B cell (primary cell): ENCODE results near the gene VSIG10. TPM values are rescaled to one million over a fixed set of nuclear protein-coding genes. Genes with fewer than 3 reads are reported as not detected.

ENCODE experiments used
- ATAC-seq: fragments of 200-7000 bp; cut with Tn5 transposase; one replicate; pipeline ENCODE4 v1.10.0; 2021; ENCODE audit warnings: low read depth, mild to moderate bottlenecking, moderate number of reproducible peaks, moderate library complexity
- CTCF ChIA-PET: fragments of 350-600 bp; sonication (Branson Sonifier 250); formaldehyde crosslinking; loops from one replicate; lab custom pipeline; 2021; ENCODE audit warnings: antibody characterized with exemption, inconsistent platforms; lab: Charles Lee
- POLR2A ChIA-PET: fragments of 350-600 bp; sonication (Branson Sonifier 250); formaldehyde crosslinking; loops from one replicate; lab custom pipeline; 2021; ENCODE audit warnings: antibody characterized with exemption; lab: Charles Lee
- DNase-seq: peaks from one replicate; pipeline ENCODE4 v3.0.0; 2013
- H2AFZ ChIP-seq: 2 replicates; pipeline ENCODE4 v1.6.1; 2012; ENCODE audit warnings: mild to moderate bottlenecking, low read depth, low read length; ENCODE audit not compliant: insufficient read depth, poor library complexity, severe bottlenecking
- H3K27ac ChIP-seq, 2 donors: 1 replicate in 1 of 2; 2 replicates in 1 of 2; pipeline ENCODE4 v1.5.1; 2012 to 2013; ENCODE audit warnings: low read length in 2 of 2, mild to moderate bottlenecking in 2 of 2, moderate library complexity in 1 of 2
- H3K27me3 ChIP-seq, 4 experiments: fragments of 200-600 bp in 1 of 4; sonication (generic) in 1 of 4; replicated peaks in 1 of 4; 1 replicate in 2 of 4; 2 replicates in 2 of 4; pipeline versions ENCODE4 v1.6.1 to v1.7.0; 2013 to 2016; ENCODE audit warnings: low read length in 3 of 4, mild to moderate bottlenecking in 2 of 4, mixed read lengths in 1 of 4, moderate library complexity in 1 of 4; ENCODE audit not compliant: insufficient read depth in 4 of 4, control insufficient read depth in 3 of 4; ENCODE audit errors: control extremely low read depth in 1 of 4
- H3K36me3 ChIP-seq, 2 experiments: replicated peaks in 1 of 2; 1 replicate in 1 of 2; 2 replicates in 1 of 2; pipeline versions ENCODE4 v1.6.1 to v1.7.1; 2013; ENCODE audit warnings: low read length in 1 of 2; ENCODE audit not compliant: insufficient read depth in 2 of 2, control insufficient read depth in 1 of 2; ENCODE audit errors: control extremely low read depth in 1 of 2, extremely low read depth in 1 of 2
- H3K4me1 ChIP-seq, 2 donors: fragments of 200-600 bp in 1 of 2; sonication (generic) in 1 of 2; 1 replicate in 1 of 2; 2 replicates in 1 of 2; pipeline versions ENCODE4 v1.5.1 to v1.6.1; 2013 to 2017; ENCODE audit warnings: low read length in 2 of 2; ENCODE audit not compliant: control insufficient read depth in 2 of 2, insufficient read depth in 2 of 2
- H3K4me2 ChIP-seq: replicated peaks from 2 replicates; pipeline ENCODE3; 2012; ENCODE audit warnings: mild to moderate bottlenecking, low read depth, low read length; ENCODE audit not compliant: poor library complexity, severe bottlenecking
- H3K4me3 ChIP-seq, 5 experiments: fragments of 200-600 bp in 1 of 5; sonication (generic) in 1 of 5; 1 replicate in 3 of 5; 2 replicates in 2 of 5; pipeline versions ENCODE4 v1.5.1 to v1.7.0; 2011 to 2016; ENCODE audit warnings: low read length in 4 of 5, mild to moderate bottlenecking in 4 of 5, low read depth in 2 of 5, control low read depth in 1 of 5, moderate library complexity in 1 of 5; ENCODE audit not compliant: insufficient read depth in 1 of 5; ENCODE audit errors: control extremely low read depth in 1 of 5, extremely low read depth in 1 of 5
- H3K79me2 ChIP-seq: fragments of 200-600 bp; sonication (generic); one replicate; pipeline ENCODE4 v1.6.0; 2016; ENCODE audit warnings: low read length; ENCODE audit not compliant: control insufficient read depth, insufficient read depth
- H3K9ac ChIP-seq: fragments of 200-600 bp; sonication (generic); 2 replicates; pipeline ENCODE4 v1.6.1; 2017; ENCODE audit warnings: mild to moderate bottlenecking, low read length, moderate library complexity
- H3K9me3 ChIP-seq, 3 donors: one replicate each; pipeline versions ENCODE4 v1.6.1 to v1.7.1; 2013; ENCODE audit warnings: low read length in 2 of 3; ENCODE audit not compliant: control insufficient read depth in 2 of 3, insufficient read depth in 1 of 3; ENCODE audit errors: control extremely low read depth in 1 of 3
- H4K20me1 ChIP-seq: 2 replicates; pipeline ENCODE4 v1.6.0; 2012; ENCODE audit warnings: mild to moderate bottlenecking, low read length; ENCODE audit not compliant: insufficient read depth, control insufficient read depth, poor library complexity, severe bottlenecking
- H3K27ac Mint-ChIP-seq: one replicate; pipeline ENCODE4 v1.8.0; 2021; ENCODE audit warnings: mixed read lengths
- H3K27me3 Mint-ChIP-seq: one replicate; pipeline ENCODE4 v1.8.0; 2021; ENCODE audit warnings: mixed read lengths
- H3K4me1 Mint-ChIP-seq: one replicate; pipeline ENCODE4 v1.8.0; 2021; ENCODE audit warnings: mixed read lengths
- H3K4me3 Mint-ChIP-seq: one replicate; pipeline ENCODE4 v1.8.0; 2021; ENCODE audit warnings: mixed read lengths
- H3K9me3 Mint-ChIP-seq: one replicate; pipeline ENCODE4 v1.8.0; 2022; ENCODE audit warnings: mixed read lengths; ENCODE audit not compliant: insufficient read depth
- EZH2 ChIP-seq: IDR thresholded peaks from 2 replicates; pipeline ENCODE4 v1.6.1; 2012; ENCODE audit warnings: borderline replicate concordance, low read depth, mild to moderate bottlenecking, moderate library complexity, low read length; ENCODE audit not compliant: insufficient read depth, poor library complexity, severe bottlenecking
- WGBS: methylation state at CpG from one replicate; pipeline ENCODE4 v1.1.5; 2013; ENCODE audit warnings: missing lambda C conversion rate; ENCODE audit not compliant: insufficient coverage; 5-methylcytosine and 5-hydroxymethylcytosine counted together
- intact Hi-C: fragments of 100-400 bp; cut with micrococcal nuclease; formaldehyde crosslinking; loops from one replicate; pipeline ENCODE4 v1.10.0; 2022
- polyA plus RNA-seq: library from polyadenylated mRNA; depleted of rRNA; stranded (reverse); fragments of >200 nt; gene quantifications from 2 replicates; pipeline ENCODE4 v1.2.3, GENCODE V29; 2012
- total RNA-seq, 2 donors: library from RNA; stranded (reverse); fragments of 120-200 nt in 1 of 2; gene quantifications; 1 replicate in 1 of 2; 2 replicates in 1 of 2; pipeline versions ENCODE4 v1.2.3 to v1.2.4, GENCODE V29; 2013 to 2022
- TF ChIP-seq, protein P1 (sequence below): fragments of 200-600 bp; IDR thresholded peaks from one replicate; pipeline ENCODE4 v1.8.0; 2022; ENCODE audit warnings: antibody characterized with exemption, mild to moderate bottlenecking

VSIG10 gene
- total and polyA plus RNA-seq, 2 donors (not counting 1 experiment from before 2014, with no cell fraction given), result 0.34 to 2.6 TPM

DNA sequence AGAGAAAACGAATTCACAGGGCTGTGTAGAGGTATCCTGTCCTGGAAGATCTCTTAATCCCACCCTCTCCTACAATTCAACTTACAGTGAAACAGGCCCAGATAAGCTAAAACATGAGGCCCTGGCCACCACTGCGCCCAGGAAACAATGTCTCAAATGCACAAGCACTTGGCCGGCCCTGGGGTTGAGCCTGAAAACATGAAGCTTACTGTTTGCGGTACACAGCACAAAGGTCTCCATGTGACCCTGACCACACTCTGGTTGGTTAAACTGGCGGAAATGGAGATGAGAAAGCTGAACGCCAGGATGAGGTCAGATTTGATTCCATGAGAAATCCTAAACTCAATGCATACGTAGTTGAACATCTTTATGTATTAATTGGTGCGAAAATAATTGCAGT is 59.2 kb downstream of the VSIG10 start:
- Histone ChIP-seq H3K9ac (no peak overlapping the region), H3K4me2 (no peak overlapping the region), H3K4me1 (no peaks in the 10 kb centered on the region), H3K27me3 (no peaks in the 10 kb centered on the region), H3K36me3 (peaks cover 0 to 27% of the 10 kb centered on the region in 2 experiments), H3K79me2 (peaks cover 4% of the 10 kb centered on the region), H3K4me3 (no peak overlapping the region), H4K20me1 (no peaks in the 10 kb centered on the region), H3K27ac (no peak overlapping the region), H2AFZ (no peak overlapping the region), H3K9me3 (no peaks in the 10 kb centered on the region)
- Mint-ChIP-seq H3K27me3 (no peaks in the 10 kb centered on the region), H3K27ac (no peak overlapping the region), H3K4me1 (no peaks in the 10 kb centered on the region), H3K4me3 (no peak overlapping the region), H3K9me3 (no peaks in the 10 kb centered on the region)
- intact Hi-C loops, result no loop called here
- ChIA-PET CTCF (no interaction called here), POLR2A (no interaction called here)
- no peak for DNase-seq
- ATAC-seq, result no peak
- no peak for TF ChIP-seq EZH2
- TF ChIP-seq, protein P1, sequence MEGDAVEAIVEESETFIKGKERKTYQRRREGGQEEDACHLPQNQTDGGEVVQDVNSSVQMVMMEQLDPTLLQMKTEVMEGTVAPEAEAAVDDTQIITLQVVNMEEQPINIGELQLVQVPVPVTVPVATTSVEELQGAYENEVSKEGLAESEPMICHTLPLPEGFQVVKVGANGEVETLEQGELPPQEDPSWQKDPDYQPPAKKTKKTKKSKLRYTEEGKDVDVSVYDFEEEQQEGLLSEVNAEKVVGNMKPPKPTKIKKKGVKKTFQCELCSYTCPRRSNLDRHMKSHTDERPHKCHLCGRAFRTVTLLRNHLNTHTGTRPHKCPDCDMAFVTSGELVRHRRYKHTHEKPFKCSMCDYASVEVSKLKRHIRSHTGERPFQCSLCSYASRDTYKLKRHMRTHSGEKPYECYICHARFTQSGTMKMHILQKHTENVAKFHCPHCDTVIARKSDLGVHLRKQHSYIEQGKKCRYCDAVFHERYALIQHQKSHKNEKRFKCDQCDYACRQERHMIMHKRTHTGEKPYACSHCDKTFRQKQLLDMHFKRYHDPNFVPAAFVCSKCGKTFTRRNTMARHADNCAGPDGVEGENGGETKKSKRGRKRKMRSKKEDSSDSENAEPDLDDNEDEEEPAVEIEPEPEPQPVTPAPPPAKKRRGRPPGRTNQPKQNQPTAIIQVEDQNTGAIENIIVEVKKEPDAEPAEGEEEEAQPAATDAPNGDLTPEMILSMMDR, result no peak
- WGBS, result 94% methylated on average over 3 of the region's 8 CpGs

DNA sequence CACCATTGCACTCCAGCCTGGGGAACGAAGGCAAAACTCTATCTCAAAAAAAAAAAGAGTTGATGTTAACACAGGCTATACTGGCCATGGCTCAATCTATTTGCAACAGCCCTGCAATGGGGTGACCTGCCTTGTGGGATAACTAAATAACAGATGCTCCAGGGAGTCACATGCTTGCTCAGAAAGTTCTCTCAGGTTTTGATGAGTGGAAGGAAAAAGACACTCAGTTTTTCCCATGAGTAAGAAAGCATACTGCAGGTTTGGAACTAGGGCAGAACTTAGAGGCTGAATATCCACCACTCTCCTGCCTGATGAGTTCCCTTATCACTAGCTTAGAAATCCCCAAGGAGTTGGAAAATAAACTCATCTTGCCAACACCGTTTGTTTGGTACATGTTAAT is 59.7 kb downstream of the VSIG10 start:
- CTCF ChIA-PET, result no interaction called here
- Histone ChIP-seq H3K36me3 (peaks cover 0 to 27% of the 10 kb centered on the region in 2 experiments), H3K79me2 (peaks cover 4% of the 10 kb centered on the region), H4K20me1 (no peaks in the 10 kb centered on the region), H3K9me3 (no peaks in the 10 kb centered on the region), H2AFZ (no peak overlapping the region), H3K4me3 (no peak overlapping the region), H3K4me2 (no peak overlapping the region), H3K4me1 (no peaks in the 10 kb centered on the region), H3K27me3 (no peaks in the 10 kb centered on the region), H3K9ac (no peak overlapping the region), H3K27ac (no peak overlapping the region)
- intact Hi-C loops, result no loop called here
- no CpG with 5 or more reads among the region's 2 CpGs for WGBS
- POLR2A ChIA-PET, result no interaction called here
- H3K4me1 Mint-ChIP-seq, result no peaks in the 10 kb centered on the region
- H3K4me3 Mint-ChIP-seq, result no peak overlapping the region
- TF ChIP-seq, protein P1, result no peak
- TF ChIP-seq EZH2, result no peak
- ATAC-seq (no peak), DNase-seq (no peak)
- no peak overlapping the region for H3K27ac Mint-ChIP-seq
- no peaks in the 10 kb centered on the region for H3K9me3 Mint-ChIP-seq
- H3K27me3 Mint-ChIP-seq, result no peaks in the 10 kb centered on the region
